NT2/D1 (cell line): ENCODE measurements around the gene ELOVL7.
"Not testable (repeated sequence)": the region's sequence is repeated elsewhere in the genome, so short reads cannot be mapped to it uniquely, and the experiment has no call there.

ENCODE experiments used
- DNase-seq: peaks from one replicate; pipeline ENCODE4 v3.0.0-alpha.2; 2011; ENCODE audit warnings: low read depth, low spot score
- H3K27me3 ChIP-seq: 2 replicates; pipeline ENCODE4 v1.6.0; 2011; ENCODE audit warnings: mild to moderate bottlenecking; ENCODE audit not compliant: insufficient read length, insufficient read depth
- H3K36me3 ChIP-seq: 2 replicates; pipeline ENCODE4 v1.6.1; 2011; ENCODE audit warnings: mild to moderate bottlenecking, low read length, mixed read lengths; ENCODE audit not compliant: insufficient read depth, insufficient read length
- H3K4me1 ChIP-seq: 2 replicates; pipeline ENCODE4 v1.5.1; 2011; ENCODE audit not compliant: insufficient read depth, insufficient read length
- H3K4me3 ChIP-seq: 2 replicates; pipeline ENCODE4 v1.5.1; 2011; ENCODE audit warnings: low read depth; ENCODE audit not compliant: insufficient read length
- H3K9ac ChIP-seq: 2 replicates; pipeline ENCODE4 v1.6.0; 2011; ENCODE audit warnings: low read depth; ENCODE audit not compliant: insufficient read length
- H3K9me3 ChIP-seq: 2 replicates; pipeline ENCODE4 v1.5.1; 2011; ENCODE audit warnings: mild to moderate bottlenecking, low read length; ENCODE audit not compliant: insufficient read depth
- SUZ12 ChIP-seq: IDR thresholded peaks from 2 replicates; pipeline ENCODE4 v1.6.1; 2011; ENCODE audit not compliant: insufficient read length, insufficient read depth; ENCODE audit errors: extremely low read depth
- YY1 ChIP-seq: IDR thresholded peaks from 2 replicates; pipeline ENCODE4 v1.6.1; 2011; ENCODE audit not compliant: insufficient read length, insufficient read depth
- ZNF274 ChIP-seq: IDR thresholded peaks from 2 replicates; pipeline ENCODE4 v1.6.1; 2011; ENCODE audit warnings: mild to moderate bottlenecking, low read depth, low read length

ELOVL7 gene

DNA sequence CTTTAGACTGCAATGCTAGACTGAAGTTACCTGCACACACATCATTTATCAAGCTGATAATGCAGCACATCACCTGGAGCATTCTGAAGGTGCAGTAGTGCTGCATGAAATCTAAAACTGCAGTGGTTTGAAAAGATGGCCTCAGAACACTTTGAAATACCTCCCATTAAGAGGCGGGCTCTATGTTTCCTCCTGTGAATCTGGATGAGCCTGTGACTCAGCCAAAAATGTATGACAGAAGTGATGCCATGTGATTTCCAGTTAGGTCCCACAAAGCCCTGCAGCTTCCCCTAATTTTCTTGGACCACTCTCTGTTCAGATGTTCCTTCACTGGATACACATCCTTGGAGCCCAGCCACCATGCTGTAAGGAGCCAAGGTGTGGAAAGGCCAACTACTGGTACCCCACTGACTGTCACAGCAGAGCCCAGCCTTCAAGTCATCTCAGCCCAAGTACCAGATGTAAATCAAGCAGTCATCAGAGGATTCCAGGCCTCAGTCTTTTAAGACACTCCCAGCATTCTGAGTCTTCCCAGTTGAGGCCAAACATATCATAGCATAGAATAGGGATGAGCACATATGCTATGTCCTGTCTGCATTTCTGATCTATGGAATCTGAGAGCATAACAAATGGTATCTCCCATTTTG lies 116.9 kb downstream of the ELOVL7 start:
- DNase-seq, result no peak
- Histone ChIP-seq H3K9ac (no peak overlapping the region), H3K9me3 (no peaks in the 10 kb centered on the region), H3K36me3 (no peaks in the 10 kb centered on the region), H3K4me1 (no peaks in the 10 kb centered on the region), H3K27me3 (no peaks in the 10 kb centered on the region), H3K4me3 (no peak overlapping the region)
- TF ChIP-seq YY1 (no peak), SUZ12 (no peak), ZNF274 (no peak)

DNA sequence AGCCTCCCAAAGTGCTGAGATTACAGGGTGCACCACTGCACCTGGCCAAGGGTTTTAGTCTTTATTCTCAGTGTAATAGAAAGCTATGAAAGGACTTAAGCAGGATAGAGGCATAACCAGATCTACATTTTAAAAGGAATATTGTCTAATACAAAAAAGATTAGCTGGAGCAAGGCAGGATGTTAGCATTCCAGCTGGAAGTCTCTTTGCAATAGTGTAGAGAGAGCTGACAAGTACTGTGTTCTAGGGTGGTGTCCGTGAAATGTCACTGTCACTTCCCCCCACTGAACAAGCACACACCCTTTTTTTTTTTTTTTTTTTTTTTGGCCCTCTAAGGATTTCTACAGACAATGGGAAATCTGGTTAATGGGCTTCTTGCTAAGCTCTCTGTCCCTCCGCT lies 119.9 kb downstream of the ELOVL7 start:
- H3K9ac ChIP-seq, result no peak overlapping the region
- no peak for DNase-seq
- H3K4me1 ChIP-seq, result no peaks in the 10 kb centered on the region
- no peaks in the 10 kb centered on the region for H3K36me3 ChIP-seq
- no peaks in the 10 kb centered on the region for H3K9me3 ChIP-seq
- no peaks in the 10 kb centered on the region for H3K27me3 ChIP-seq
- no peak overlapping the region for H3K4me3 ChIP-seq
- TF ChIP-seq YY1 (no peak), ZNF274 (no peak), SUZ12 (no peak)

DNA sequence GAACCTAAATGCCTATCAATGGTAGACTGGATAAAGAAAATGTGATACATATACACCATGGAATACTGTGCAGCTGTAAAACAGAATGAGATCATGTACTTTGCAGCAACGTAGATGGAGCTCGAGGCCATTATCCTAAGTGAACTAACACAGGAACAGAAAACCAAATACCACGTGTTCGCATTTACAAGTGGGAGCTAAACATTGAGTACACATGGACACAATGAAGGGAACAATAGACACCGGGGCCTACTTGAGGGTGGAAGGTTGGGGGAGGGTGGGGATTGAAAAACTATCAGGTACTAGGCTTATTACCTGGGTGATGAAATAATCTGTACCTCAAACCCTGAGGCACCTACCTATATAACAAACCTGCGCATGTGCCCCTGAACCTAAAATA lies 121.7 kb downstream of the ELOVL7 start:
- no peak for DNase-seq
- no peaks in the 10 kb centered on the region for H3K36me3 ChIP-seq
- H3K9me3 ChIP-seq, result no peaks in the 10 kb centered on the region
- H3K9ac ChIP-seq, result no peak overlapping the region
- no peaks in the 10 kb centered on the region for H3K27me3 ChIP-seq
- TF ChIP-seq YY1 (no peak), SUZ12 (no peak), ZNF274 (no peak)
- H3K4me3 ChIP-seq, result no peak overlapping the region
- no peaks in the 10 kb centered on the region for H3K4me1 ChIP-seq

DNA sequence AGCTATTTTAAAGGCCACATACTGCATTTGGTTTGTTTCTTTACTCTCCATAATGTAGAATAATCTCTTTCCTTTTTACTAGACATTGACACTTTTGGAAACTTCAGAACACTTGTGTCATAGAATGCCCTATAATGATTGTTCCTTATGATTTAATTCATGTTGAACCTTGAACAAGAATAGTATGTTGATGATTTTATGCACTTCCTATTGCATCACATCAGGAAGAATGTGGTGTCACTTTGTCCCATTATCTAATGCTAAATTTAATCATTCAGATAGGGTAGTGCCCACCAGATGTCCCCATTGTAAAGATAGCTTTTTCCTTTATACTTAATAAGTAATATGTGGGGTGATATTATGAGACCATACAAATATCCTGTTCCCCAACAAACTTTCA lies 124.7 kb downstream of the ELOVL7 start:
- TF ChIP-seq YY1 (no peak), SUZ12 (no peak), ZNF274 (no peak)
- H3K4me1 ChIP-seq, result no peaks in the 10 kb centered on the region
- no peak for DNase-seq

GRCh38 chr5:60718166-60718892 lies 125.7 kb downstream of the ELOVL7 start:
- DNase-seq, result no peak
- TF ChIP-seq YY1 (no peak), ZNF274 (no peak), SUZ12 (no peak)
- Histone ChIP-seq H3K4me1 (no peaks in the 10 kb centered on the region), H3K9me3 (no peaks in the 10 kb centered on the region), H3K27me3 (no peaks in the 10 kb centered on the region), H3K36me3 (no peaks in the 10 kb centered on the region), H3K9ac (no peak overlapping the region), H3K4me3 (no peak overlapping the region)

More for the DNA sequence above, 124.7 kb downstream of the ELOVL7 start:
- H3K4me3 ChIP-seq, result no peak overlapping the region
- H3K36me3 ChIP-seq, result no peaks in the 10 kb centered on the region
- no peaks in the 10 kb centered on the region for H3K27me3 ChIP-seq
- no peaks in the 10 kb centered on the region for H3K9me3 ChIP-seq
- H3K9ac ChIP-seq, result no peak overlapping the region

GRCh38 chr5:60715201-60715928 lies 128.7 kb downstream of the ELOVL7 start:
- DNase-seq, H3K4me1 ChIP-seq, H3K9me3 ChIP-seq, H3K4me3 ChIP-seq, H3K9ac ChIP-seq, H3K27me3 ChIP-seq, H3K36me3 ChIP-seq: not testable (repeated sequence)

DNA sequence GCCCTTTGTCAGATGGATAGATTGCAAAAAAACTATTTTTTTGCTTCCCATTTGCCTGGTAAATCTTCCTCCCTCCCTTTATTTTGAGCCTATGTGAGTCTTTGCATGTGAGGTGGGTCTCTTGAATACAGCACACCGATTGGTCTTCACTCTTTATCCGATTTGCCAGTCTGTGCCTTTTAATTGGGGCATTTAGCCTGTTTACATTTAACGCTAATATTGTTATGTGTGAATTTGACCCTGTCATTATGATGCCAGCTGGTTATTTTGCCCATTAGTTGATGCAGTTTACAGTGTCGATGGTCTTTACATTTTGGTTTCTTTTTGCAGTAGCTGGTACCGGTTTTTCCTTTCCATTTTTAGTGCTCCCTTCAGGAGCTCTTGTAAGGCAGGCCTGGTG lies 131.1 kb downstream of the ELOVL7 start:
- H3K9me3 ChIP-seq, result no peaks in the 10 kb centered on the region

GRCh38 chr5:60711892-60712291 lies 132.2 kb downstream of the ELOVL7 start:
- H3K9ac ChIP-seq, H3K36me3 ChIP-seq, H3K27me3 ChIP-seq, DNase-seq, H3K4me1 ChIP-seq, H3K4me3 ChIP-seq, H3K9me3 ChIP-seq: not testable (repeated sequence)

More for the DNA sequence above, 131.1 kb downstream of the ELOVL7 start:
- Histone ChIP-seq H3K27me3 (no peaks in the 10 kb centered on the region), H3K4me1 (no peaks in the 10 kb centered on the region), H3K4me3 (no peak overlapping the region), H3K9ac (no peak overlapping the region), H3K36me3 (no peaks in the 10 kb centered on the region)
- no peak for TF ChIP-seq YY1
- TF ChIP-seq ZNF274, result no peak
- no peak for DNase-seq
